Lung (tissue), 12 donors: ENCODE data around the gene STAT3. TPM values are rescaled to one million over a fixed set of nuclear protein-coding genes. Genes with fewer than 3 reads are reported as not detected.

Experiments
- ATAC-seq: fragments of 200-7000 bp; cut with Tn5 transposase; one replicate; pipeline ENCODE4 v1.9.1; 2020; ENCODE audit warnings: moderate number of reproducible peaks; ENCODE audit not compliant: insufficient read depth, low FRiP score
- DNase-seq, 3 donors: peaks; one replicate each; pipeline ENCODE4 v3.0.0-alpha.2; 2013 to 2017
- H3K27ac ChIP-seq, 2 donors: one replicate each; pipeline ENCODE4 v1.5.1; 2013; ENCODE audit warnings: mild to moderate bottlenecking in 2 of 2, moderate library complexity in 2 of 2, control low read depth in 1 of 2, inconsistent platforms in 1 of 2, low read depth in 1 of 2, low read length in 1 of 2
- H3K27me3 ChIP-seq, 3 donors: one replicate each; pipeline ENCODE4 v1.5.1; 2013; ENCODE audit warnings: low read length in 2 of 3; ENCODE audit not compliant: control insufficient read depth in 3 of 3, insufficient read depth in 3 of 3
- H3K36me3 ChIP-seq, 4 donors: one replicate each; pipeline ENCODE4 v1.5.1; 2013; ENCODE audit warnings: low read length in 4 of 4, mild to moderate bottlenecking in 1 of 4, moderate library complexity in 1 of 4; ENCODE audit not compliant: control insufficient read depth in 4 of 4, insufficient read depth in 4 of 4
- H3K4me1 ChIP-seq, 5 donors: one replicate each; pipeline ENCODE4 v1.5.1; 2013; ENCODE audit warnings: low read length in 5 of 5, mild to moderate bottlenecking in 2 of 5, moderate library complexity in 1 of 5; ENCODE audit not compliant: control insufficient read depth in 5 of 5, insufficient read depth in 5 of 5
- H3K4me3 ChIP-seq: one replicate; pipeline ENCODE4 v1.5.1; 2013; ENCODE audit warnings: mild to moderate bottlenecking, control low read depth, moderate library complexity
- H3K9ac ChIP-seq, 2 donors: one replicate each; pipeline ENCODE4 v1.5.1; 2013; ENCODE audit warnings: low read length in 2 of 2, control low read depth in 1 of 2; ENCODE audit not compliant: insufficient read depth in 1 of 2
- H3K9me3 ChIP-seq, 4 donors: one replicate each; pipeline ENCODE4 v1.5.1; 2013; ENCODE audit warnings: low read length in 3 of 4, mild to moderate bottlenecking in 1 of 4, moderate library complexity in 1 of 4; ENCODE audit not compliant: control insufficient read depth in 4 of 4, insufficient read depth in 3 of 4
- WGBS, 2 donors: extraction: QIAGEN DNeasy Blood & Tissue Kit; methylation state at CpG; one replicate each; pipeline ENCODE4 v1.1.7; 2013; 5-methylcytosine and 5-hydroxymethylcytosine counted together
- polyA plus RNA-seq, 2 donors: library from polyadenylated mRNA; stranded (reverse); fragments of 200-250 nt; gene quantifications; one replicate each; pipeline ENCODE4 v1.2.1, GENCODE V29; 2013
- total RNA-seq, 2 donors: library from RNA; depleted of rRNA in 1 of 2; stranded (reverse); fragments of >200 nt in 1 of 2; gene quantifications; one replicate each; pipeline ENCODE4 v1.2.1, GENCODE V29; 2014 to 2021
- TF ChIP-seq, protein P1 (sequence below): IDR thresholded peaks from 2 replicates; pipeline ENCODE4 v1.5.1; 2012; ENCODE audit warnings: mild to moderate bottlenecking; ENCODE audit errors: control extremely low read depth, extremely low read depth
- donor health status: control.
- donor health status: control.
- donor health status: Bipolar disorder and iron deficiency.
- donor health status: healthy.
- donor health status: DM: yes; HTN: yes; CAD: no.

STAT3 gene
- total and polyA plus RNA-seq, 4 donors = 69.9 to 297 (median 239) TPM

DNA sequence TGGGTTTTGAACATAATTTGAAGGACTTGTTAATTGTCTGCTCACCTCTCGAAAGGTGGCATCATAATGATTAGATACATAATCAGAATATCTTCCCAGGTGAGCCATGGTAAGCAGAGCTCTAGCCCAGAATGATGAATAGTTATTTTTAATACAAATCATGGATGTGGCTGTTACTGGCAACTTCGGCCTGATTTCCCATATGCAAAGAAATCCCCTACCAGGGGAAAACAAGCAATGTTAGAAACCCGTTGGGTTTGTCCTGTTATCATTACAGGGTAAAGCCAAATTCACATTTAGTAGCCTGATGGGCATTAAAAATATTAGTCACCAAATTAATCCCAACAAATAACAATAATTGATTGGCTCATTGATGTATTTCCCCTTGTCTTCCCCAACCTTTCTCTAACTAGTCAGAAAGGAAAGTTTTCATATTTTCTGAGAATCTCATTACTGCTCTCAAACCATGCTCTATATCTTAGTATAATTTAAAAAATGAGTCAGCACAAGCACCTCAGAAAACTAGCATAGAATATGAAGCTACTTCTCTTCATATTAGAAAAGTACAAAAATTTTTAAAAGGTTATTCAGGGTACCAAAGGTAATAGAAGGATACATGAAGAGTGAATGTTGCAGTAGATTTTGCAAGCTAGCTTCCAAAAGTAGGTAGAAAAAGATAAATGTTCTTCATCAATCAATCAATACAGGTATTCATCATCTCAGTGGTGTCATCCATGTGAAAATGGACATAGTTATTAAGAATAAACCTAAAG lies 117.0 kb downstream of the STAT3 start:
- Histone ChIP-seq H3K27ac (no peak overlapping the region), H3K9ac (no peak overlapping the region), H3K27me3 (no peaks in the 10 kb centered on the region), H3K4me3 (no peak overlapping the region), H3K9me3 (no peaks in the 10 kb centered on the region), H3K36me3 (no peaks in the 10 kb centered on the region), H3K4me1 (peaks cover 0 to 22% (median 15%) of the 10 kb centered on the region in 5 donors)
- TF ChIP-seq, protein P1, sequence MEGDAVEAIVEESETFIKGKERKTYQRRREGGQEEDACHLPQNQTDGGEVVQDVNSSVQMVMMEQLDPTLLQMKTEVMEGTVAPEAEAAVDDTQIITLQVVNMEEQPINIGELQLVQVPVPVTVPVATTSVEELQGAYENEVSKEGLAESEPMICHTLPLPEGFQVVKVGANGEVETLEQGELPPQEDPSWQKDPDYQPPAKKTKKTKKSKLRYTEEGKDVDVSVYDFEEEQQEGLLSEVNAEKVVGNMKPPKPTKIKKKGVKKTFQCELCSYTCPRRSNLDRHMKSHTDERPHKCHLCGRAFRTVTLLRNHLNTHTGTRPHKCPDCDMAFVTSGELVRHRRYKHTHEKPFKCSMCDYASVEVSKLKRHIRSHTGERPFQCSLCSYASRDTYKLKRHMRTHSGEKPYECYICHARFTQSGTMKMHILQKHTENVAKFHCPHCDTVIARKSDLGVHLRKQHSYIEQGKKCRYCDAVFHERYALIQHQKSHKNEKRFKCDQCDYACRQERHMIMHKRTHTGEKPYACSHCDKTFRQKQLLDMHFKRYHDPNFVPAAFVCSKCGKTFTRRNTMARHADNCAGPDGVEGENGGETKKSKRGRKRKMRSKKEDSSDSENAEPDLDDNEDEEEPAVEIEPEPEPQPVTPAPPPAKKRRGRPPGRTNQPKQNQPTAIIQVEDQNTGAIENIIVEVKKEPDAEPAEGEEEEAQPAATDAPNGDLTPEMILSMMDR = no peak
- 86 to 88% methylated on average over 3 of the region's 3 CpGs for WGBS, 2 donors
- ATAC-seq (no peak), DNase-seq (no peak)

DNA sequence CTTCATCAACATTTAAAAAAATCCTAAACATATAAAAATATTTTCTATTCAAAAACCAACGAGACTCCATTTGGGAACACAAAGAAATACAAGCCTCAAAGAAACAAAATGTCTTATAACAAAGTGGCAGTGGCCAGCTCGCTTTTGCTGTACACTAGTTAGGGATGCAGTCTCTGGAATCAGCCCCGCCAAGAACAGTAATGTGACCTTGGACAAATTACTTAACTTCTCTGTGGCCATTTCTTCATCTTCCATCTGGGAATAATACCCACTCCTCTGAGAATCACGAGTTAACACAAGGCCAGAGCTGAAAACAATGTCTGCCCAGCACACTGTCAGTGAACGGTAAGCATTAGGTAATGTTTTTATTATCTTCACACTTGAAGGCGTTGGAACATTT lies 117.6 kb downstream of the STAT3 start:
- H3K27ac ChIP-seq = no peak overlapping the region
- H3K4me3 ChIP-seq = no peak overlapping the region

DNA sequence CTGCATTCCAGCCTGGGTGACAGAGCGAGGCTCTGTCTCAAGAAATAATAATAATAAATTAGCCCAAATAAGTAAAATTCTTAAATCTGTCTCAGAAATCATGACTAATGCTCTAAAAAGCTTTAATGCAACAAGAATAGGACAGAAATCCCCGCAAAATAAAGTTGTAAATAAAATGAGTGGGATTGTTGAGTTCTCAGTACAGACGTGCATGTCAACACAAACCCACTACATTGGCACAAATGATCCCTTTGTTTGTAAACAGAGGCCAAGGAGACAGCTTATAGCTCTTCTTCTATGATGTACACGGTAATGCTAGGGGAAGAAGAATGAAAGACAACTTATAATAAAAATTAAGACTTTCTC lies 118.1 kb downstream of the STAT3 start:
- Histone ChIP-seq H3K4me3 (no peak overlapping the region), H3K27ac (no peak overlapping the region), H3K9me3 (no peaks in the 10 kb centered on the region), H3K36me3 (no peaks in the 10 kb centered on the region), H3K4me1 (peaks cover 0 to 21% (median 13%) of the 10 kb centered on the region in 5 donors), H3K9ac (no peak overlapping the region), H3K27me3 (no peaks in the 10 kb centered on the region)
- ATAC-seq (no peak), DNase-seq (no peak)
- TF ChIP-seq, protein P1 = no peak
- WGBS, 2 donors = 81 to 90% methylated on average over 4 of the region's 4 CpGs

More for the DNA sequence above, 117.6 kb downstream of the STAT3 start:
- ATAC-seq (no peak), DNase-seq (no peak)
- no peaks in the 10 kb centered on the region for H3K27me3 ChIP-seq
- peaks cover 0 to 22% (median 15%) of the 10 kb centered on the region in 5 donors for H3K4me1 ChIP-seq
- no peaks in the 10 kb centered on the region for H3K9me3 ChIP-seq
- no peaks in the 10 kb centered on the region for H3K36me3 ChIP-seq
- 79 to 82% methylated on average over 6 of the region's 6 CpGs for WGBS, 2 donors
- TF ChIP-seq, protein P1 = no peak
- H3K9ac ChIP-seq = no peak overlapping the region
